GM12864 (cell line): ENCODE measurements around the gene RPL13A.

Source experiments
- DNase-seq: peaks from one replicate; pipeline ENCODE4 v3.0.0-alpha.2; 2011; ENCODE audit warnings: low read depth
- H3K4me3 ChIP-seq: 2 replicates; pipeline ENCODE4 v1.5.1; 2011; ENCODE audit warnings: mild to moderate bottlenecking, low read depth, low read length, control low read depth
- CTCF ChIP-seq: IDR thresholded peaks from 2 replicates; pipeline ENCODE4 v1.5.1; 2011; ENCODE audit warnings: low read depth, mild to moderate bottlenecking, moderate library complexity, low read length, control low read depth, inconsistent platforms; ENCODE audit errors: missing control alignments

The RPL13A gene

DNA sequence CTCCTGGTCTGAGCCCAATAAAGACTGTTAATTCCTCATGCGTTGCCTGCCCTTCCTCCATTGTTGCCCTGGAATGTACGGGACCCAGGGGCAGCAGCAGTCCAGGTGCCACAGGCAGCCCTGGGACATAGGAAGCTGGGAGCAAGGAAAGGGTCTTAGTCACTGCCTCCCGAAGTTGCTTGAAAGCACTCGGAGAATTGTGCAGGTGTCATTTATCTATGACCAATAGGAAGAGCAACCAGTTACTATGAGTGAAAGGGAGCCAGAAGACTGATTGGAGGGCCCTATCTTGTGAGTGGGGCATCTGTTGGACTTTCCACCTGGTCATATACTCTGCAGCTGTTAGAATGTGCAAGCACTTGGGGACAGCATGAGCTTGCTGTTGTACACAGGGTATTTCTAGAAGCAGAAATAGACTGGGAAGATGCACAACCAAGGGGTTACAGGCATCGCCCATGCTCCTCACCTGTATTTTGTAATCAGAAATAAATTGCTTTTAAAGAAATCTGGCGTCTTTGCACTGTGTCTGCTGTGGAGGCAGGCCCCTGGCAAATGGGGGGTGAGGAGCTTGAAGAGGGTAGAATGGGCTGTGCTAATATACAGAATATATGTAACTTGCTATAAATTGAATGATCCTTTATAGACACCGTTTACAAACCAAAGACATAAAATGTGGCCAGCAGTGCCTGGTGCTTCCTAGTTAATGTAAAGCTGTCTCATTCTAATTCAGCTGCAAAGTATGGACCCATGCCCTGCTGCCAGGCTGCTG, 4.6 kb downstream of the RPL13A start:
- no peak overlapping the region for H3K4me3 ChIP-seq
- TF ChIP-seq CTCF, result no peak
- no peak for DNase-seq

DNA sequence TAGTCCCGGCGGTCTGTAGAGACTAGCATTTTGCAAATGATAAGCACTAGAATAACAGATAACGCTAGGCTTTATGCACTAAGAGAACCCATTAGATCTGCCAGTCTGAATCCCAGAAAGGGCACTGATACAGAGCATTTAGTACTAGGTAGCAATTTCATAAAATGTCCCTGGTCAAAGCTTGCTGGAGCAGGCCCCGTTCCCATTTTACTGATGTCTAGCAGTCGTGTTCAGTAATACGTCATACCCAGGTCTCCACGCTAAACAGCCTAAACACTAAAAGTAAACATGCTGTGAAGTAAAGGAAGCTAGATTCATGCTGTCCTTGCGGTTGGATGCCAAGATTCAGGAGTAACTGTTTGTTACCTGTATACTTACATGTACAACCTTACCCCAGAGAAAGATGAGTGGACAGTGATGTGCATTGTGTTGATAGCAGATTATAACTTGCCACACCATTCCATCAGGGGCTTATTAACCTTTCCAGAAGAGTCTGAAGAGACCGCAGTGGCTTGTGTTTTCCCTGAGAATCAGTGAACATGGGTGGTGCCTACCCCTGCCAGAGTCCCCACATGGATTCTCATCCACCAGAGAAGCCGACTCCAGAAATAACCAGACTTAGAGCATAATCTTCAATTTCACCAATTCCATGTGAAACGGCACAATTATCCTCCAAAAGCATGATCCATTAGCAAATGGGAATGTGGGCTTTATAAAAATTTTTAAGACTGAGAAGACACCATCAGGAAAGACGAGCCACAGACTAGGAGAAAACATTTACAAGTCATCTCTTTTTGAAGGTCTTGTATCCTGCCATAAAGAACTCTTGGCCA, 5.4 kb downstream of the RPL13A start:
- TF ChIP-seq CTCF, result no peak
- no peak overlapping the region for H3K4me3 ChIP-seq
- no peak for DNase-seq

- no peak for TF ChIP-seq CTCF
- DNase-seq, result no peak
Observed at GRCh38 chr19:49496574-49497008, 9.2 kb downstream of the RPL13A start.

GRCh38 chr19:49497047-49497788, 9.8 kb downstream of the RPL13A start:
- DNase-seq, result no peak
- no peak for TF ChIP-seq CTCF
- H3K4me3 ChIP-seq, result peak overlapping the region; percentile 76

More at GRCh38 chr19:49496574-49497008, 9.2 kb downstream of the RPL13A start:
- H3K4me3 ChIP-seq, result peak overlapping the region; percentile 76

- DNase-seq, result no peak
- no peak for TF ChIP-seq CTCF
- H3K4me3 ChIP-seq, result peak overlapping the region; percentile 76
Observed at GRCh38 chr19:49497789-49498103, 10.3 kb downstream of the RPL13A start.

DNA sequence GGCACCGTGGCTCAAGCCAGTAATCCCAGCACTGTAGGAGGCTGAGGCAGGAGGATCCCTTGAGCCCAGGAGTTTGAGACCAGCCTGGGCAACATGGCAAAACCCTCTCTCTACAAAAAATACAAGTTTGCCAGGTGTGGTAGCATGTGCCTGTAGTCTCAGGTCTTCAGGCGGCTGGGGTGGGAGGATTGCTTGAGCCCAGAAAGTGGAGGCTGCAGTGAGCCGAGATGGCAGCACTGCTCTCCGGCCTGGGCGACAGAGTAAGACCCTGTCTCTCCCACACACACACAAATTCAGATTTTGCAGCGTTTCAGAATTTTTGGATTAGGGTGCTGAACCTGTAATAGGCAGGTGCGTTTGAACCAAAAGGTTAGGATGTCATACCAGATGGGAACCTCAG, 11.1 kb downstream of the RPL13A start:
- DNase-seq, result no peak
- peak overlapping the region; percentile 76 for H3K4me3 ChIP-seq
- TF ChIP-seq CTCF, result no peak
